ENCODE measurements around the gene CNTNAP2.

DNA sequence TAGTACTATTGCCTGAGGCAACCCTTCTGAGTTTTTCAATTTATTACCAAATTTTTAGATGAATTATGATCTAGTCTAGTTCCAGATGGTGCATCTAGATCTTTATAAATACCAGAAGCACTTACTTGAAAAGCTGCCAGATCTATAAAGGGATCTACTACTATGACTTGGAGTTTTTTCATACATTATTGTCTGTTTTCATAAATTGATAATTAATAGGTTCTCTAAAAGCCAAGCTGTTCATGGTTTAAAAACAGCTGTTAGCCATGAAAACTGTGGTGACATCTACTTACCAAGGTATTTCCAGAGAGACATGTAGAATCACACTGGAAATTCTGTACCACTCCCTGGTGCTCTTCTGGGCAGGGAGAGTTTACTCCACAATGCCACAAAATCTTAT lies 1687.4 kb downstream of the CNTNAP2 start:
- TF ChIP-seq, protein P1, sequence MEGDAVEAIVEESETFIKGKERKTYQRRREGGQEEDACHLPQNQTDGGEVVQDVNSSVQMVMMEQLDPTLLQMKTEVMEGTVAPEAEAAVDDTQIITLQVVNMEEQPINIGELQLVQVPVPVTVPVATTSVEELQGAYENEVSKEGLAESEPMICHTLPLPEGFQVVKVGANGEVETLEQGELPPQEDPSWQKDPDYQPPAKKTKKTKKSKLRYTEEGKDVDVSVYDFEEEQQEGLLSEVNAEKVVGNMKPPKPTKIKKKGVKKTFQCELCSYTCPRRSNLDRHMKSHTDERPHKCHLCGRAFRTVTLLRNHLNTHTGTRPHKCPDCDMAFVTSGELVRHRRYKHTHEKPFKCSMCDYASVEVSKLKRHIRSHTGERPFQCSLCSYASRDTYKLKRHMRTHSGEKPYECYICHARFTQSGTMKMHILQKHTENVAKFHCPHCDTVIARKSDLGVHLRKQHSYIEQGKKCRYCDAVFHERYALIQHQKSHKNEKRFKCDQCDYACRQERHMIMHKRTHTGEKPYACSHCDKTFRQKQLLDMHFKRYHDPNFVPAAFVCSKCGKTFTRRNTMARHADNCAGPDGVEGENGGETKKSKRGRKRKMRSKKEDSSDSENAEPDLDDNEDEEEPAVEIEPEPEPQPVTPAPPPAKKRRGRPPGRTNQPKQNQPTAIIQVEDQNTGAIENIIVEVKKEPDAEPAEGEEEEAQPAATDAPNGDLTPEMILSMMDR (IDR thresholded peaks at IDR 0.05) = no peak
- TF ChIP-seq POLR2A (IDR thresholded peaks at IDR 0.05) = no peak

All from heart left ventricle (tissue), 13 donors.